Gastrocnemius medialis (tissue), 4 donors: Measurements from ENCODE around the gene PRKAA2.

ENCODE experiments used
- POLR2A ChIP-seq, 2 donors: fragments of 450-650 bp; IDR thresholded peaks; one replicate each; pipeline ENCODE4 v1.6.1; 2017; ENCODE audit warnings: antibody characterized with exemption in 2 of 2, mild to moderate bottlenecking in 2 of 2, moderate library complexity in 2 of 2
- TF ChIP-seq, protein P1 (sequence below), 5 experiments: fragments of 450-650 bp in 3 of 5; fragments of 200-600 bp in 2 of 5; sonication (generic) in 2 of 5; IDR thresholded peaks in 4 of 5; conservative IDR thresholded peaks in 1 of 5; 1 replicate in 4 of 5; 2 replicates in 1 of 5; pipeline ENCODE4 v1.5.1; 2016 to 2019; ENCODE audit warnings: antibody characterized with exemption in 5 of 5, mild to moderate bottlenecking in 3 of 5, moderate library complexity in 3 of 5

- TF ChIP-seq, protein P1, sequence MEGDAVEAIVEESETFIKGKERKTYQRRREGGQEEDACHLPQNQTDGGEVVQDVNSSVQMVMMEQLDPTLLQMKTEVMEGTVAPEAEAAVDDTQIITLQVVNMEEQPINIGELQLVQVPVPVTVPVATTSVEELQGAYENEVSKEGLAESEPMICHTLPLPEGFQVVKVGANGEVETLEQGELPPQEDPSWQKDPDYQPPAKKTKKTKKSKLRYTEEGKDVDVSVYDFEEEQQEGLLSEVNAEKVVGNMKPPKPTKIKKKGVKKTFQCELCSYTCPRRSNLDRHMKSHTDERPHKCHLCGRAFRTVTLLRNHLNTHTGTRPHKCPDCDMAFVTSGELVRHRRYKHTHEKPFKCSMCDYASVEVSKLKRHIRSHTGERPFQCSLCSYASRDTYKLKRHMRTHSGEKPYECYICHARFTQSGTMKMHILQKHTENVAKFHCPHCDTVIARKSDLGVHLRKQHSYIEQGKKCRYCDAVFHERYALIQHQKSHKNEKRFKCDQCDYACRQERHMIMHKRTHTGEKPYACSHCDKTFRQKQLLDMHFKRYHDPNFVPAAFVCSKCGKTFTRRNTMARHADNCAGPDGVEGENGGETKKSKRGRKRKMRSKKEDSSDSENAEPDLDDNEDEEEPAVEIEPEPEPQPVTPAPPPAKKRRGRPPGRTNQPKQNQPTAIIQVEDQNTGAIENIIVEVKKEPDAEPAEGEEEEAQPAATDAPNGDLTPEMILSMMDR (IDR thresholded peaks at IDR 0.05 in 4 of 5, conservative IDR thresholded peaks at IDR 0.05 in 1 of 5), result no peak
- no peak for TF ChIP-seq POLR2A (IDR thresholded peaks at IDR 0.05)
These were observed 74.1 kb downstream of the PRKAA2 start for GRCh38 chr1:56719171-56719570.
